GM13977 (cell line): Measurements from ENCODE around the gene CAPN11.
"Not testable (repeated sequence)": the region's sequence is repeated elsewhere in the genome, so short reads cannot be mapped to it uniquely, and the experiment has no call there.

Source experiments
- DNase-seq: peaks from one replicate; pipeline ENCODE4 v3.0.0; 2012; ENCODE audit warnings: low spot score
- CTCF ChIP-seq: IDR thresholded peaks from 2 replicates; pipeline ENCODE4 v1.5.1; 2012; ENCODE audit warnings: mild to moderate bottlenecking, control low read depth; ENCODE audit not compliant: insufficient read depth; ENCODE audit errors: extremely low read depth, missing control alignments
- in situ Hi-C: fragments of 300-500 bp; cut with MboI; formaldehyde crosslinking; loops from one replicate; pipeline ENCODE4 v1.12.0; 2022; ENCODE audit warnings: low sequenced_read_pairs, low pct_unique_long_range_greater_than_20kb, mixed read lengths, inconsistent platforms; ENCODE audit not compliant: unreplicated experiment

Gene CAPN11

GRCh38 chr6:44138717-44139350 lies 19.8 kb upstream of the CAPN11 start:
- no peak for DNase-seq
- in situ Hi-C loops: no loop called here
- no peak for TF ChIP-seq CTCF

GRCh38 chr6:44139351-44139743 lies 19.3 kb upstream of the CAPN11 start:
- in situ Hi-C loops: no loop called here
- DNase-seq: no peak
- TF ChIP-seq CTCF: no peak

- in situ Hi-C loops: no loop called here
- TF ChIP-seq CTCF: no peak
- no peak for DNase-seq
Measured at GRCh38 chr6:44142835-44143234, 15.8 kb upstream of the CAPN11 start.

GRCh38 chr6:44143731-44144130 lies 14.9 kb upstream of the CAPN11 start:
- TF ChIP-seq CTCF: no peak
- in situ Hi-C loops: no loop called here
- DNase-seq: no peak

GRCh38 chr6:44144536-44144935 lies 14.1 kb upstream of the CAPN11 start:
- DNase-seq, in situ Hi-C loops: not testable (repeated sequence)

- no peak for TF ChIP-seq CTCF
Measured at GRCh38 chr6:44145839-44146238, 12.8 kb upstream of the CAPN11 start.

GRCh38 chr6:44146685-44147084 lies 11.9 kb upstream of the CAPN11 start:
- no peak for TF ChIP-seq CTCF
- in situ Hi-C loops: no loop called here

More at GRCh38 chr6:44145839-44146238, 12.8 kb upstream of the CAPN11 start:
- DNase-seq: no peak
- in situ Hi-C loops: no loop called here

More at GRCh38 chr6:44146685-44147084, 11.9 kb upstream of the CAPN11 start:
- no peak for DNase-seq
